Activated T-helper 1 cell treated with Interleukin-2 at 50 U/mL for 16 hours (primary cell): Measurements from ENCODE around the gene TENM4.

ENCODE experiments used
- DNase-seq: peaks from one replicate; pipeline ENCODE4 v3.0.0-alpha.2; 2020; ENCODE audit warnings: low read depth

TENM4 gene

DNA sequence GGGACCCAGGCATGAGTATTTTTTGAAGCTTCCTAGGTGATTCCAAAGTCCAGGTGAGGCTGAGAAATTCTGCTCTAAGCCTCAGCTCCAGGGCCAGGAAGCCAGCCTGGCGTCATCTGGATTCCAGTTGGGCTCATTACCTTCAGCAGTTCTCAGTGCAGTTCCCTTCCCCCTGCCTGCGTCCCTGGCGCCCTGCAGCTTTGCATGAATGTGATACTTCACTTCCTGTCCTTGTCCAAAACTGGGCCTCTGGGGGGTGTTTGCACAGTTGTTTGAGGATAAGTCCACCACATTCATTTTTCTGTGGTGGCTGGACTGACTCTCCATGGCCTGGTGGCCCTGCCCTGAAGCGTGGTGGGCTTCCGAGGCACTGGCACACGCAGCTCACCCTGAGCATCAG is 98.1 kb downstream of the TENM4 start:
- no peak for DNase-seq

DNA sequence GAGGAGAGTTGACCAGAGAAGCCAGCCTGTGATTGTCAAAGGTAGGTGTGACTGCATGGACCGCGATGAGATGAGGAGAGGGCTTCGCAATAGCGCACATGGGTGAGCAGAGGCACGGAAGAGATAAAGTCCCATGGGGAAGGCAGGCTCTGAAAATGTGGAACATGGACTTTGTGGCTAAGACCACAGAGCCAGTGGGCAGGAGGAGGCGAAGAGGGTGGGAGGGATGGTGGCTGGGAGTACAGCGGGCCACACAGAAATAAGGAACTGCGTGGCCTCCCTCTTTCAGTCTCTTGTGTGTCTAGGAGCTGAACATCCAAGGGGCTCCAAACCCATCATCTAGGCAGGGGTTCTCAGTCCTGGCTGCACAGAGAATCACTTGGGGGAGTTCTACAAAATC is 98.6 kb downstream of the TENM4 start:
- no peak for DNase-seq

GRCh38 chr11:79340535-79340934 is 100.3 kb downstream of the TENM4 start:
- DNase-seq, result no peak

DNA sequence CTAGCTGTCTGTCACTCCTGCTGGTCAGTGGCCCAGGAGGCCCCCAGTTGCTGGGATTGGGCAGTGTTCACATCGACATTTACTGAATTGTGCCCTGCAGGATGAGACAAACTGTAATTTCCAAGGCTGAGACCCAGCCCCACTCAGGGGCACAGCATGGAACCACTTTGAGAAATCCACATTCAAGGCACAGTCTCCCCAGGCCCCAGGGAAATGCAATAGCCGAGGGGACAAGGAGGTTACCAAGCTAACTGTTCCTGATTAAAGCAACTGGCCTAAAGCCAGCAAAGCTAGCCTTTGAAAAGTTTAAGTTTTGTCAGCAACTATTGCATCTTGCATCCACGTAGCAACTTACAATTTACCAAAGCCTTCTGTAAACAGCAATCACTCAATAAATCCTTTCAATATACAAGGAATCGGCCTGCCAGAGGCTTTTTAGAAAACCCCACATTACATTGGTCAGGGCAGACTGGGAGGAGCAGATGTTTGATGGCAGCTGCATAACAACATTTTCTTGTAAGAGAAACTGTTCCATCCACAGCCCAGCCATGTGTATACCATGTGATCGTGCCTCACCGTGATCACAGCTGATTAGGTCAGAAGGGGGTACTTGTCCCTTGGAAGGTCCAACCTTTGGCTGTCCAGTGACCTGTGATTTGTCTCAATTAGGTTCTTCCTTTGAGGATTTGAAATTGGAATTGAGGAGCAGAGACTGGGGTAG is 103.9 kb downstream of the TENM4 start:
- DNase-seq, result no peak

DNA sequence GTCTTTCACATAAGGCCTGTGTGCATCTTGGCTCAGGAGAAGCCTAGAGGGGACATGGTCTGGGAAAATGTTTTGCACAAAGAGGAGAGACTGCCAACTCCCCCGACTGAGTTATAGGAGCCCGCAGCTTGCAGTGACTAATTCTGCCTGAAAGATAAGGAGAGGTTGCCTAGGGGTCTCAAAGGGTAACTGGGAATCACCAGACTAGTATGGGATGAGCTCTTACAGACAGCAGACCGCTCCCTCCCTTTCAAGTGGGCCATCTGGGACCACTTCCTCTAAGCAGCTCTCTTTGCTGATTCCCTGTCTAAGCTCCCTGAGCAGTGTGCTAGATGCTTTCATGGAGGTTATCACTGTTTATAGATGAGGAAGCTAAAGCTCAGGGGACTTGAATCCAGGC is 105.1 kb downstream of the TENM4 start:
- DNase-seq, result no peak

GRCh38 chr11:79333355-79333754 is 107.5 kb downstream of the TENM4 start:
- no peak for DNase-seq

- no peak for DNase-seq
Observed at GRCh38 chr11:79332017-79332416, 108.8 kb downstream of the TENM4 start.

GRCh38 chr11:79331203-79331901 is 109.5 kb downstream of the TENM4 start:
- no peak for DNase-seq

- no peak for DNase-seq
Observed at GRCh38 chr11:79330651-79331050, 110.2 kb downstream of the TENM4 start.

DNA sequence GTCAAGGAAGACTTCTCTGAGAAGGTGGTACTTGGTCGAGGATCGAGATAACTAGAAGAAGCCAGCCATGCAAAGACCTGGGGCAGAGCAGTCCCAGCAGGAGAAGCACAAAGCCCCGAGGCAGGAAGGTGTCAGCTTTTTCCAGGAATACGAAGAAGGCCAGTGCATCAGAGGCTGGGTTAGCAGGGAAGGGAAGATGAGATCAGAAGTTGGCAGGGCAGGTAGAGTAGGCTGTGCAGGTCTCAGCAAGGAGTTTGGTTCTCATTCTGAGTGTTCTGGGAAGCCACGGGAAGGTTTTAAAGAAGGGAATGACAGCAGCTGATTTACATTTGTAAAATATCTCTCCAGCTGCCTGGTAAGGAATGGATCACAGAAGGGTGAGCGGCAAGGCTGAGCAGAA is 111.3 kb downstream of the TENM4 start:
- DNase-seq, result no peak

DNA sequence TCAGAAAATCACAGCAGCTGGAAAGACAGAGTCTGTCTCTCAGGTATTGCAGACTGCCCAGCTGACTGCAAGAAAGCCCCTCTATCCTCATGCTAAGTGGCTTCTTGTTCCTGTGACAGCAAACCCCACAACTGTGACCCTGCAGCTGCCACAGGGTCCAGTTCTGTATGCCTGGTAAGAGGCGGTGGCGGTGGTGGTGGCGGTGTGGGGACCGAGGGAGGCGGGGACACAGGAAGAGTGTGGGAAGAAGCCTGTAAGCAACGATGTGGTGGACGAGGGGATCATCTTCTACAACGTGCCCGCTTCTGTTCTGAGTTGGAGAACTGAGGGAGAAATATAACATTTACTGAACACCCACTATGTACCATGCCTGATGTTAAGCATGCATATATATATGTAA is 112.4 kb downstream of the TENM4 start:
- no peak for DNase-seq

- no peak for DNase-seq
Observed at GRCh38 chr11:79325851-79326250, 115.0 kb downstream of the TENM4 start.

GRCh38 chr11:79321263-79321662 is 119.6 kb downstream of the TENM4 start:
- no peak for DNase-seq

- DNase-seq, result no peak
Observed at GRCh38 chr11:79314906-79315689, 125.7 kb downstream of the TENM4 start.

GRCh38 chr11:79313530-79313913 is 127.3 kb downstream of the TENM4 start:
- DNase-seq, result no peak

DNA sequence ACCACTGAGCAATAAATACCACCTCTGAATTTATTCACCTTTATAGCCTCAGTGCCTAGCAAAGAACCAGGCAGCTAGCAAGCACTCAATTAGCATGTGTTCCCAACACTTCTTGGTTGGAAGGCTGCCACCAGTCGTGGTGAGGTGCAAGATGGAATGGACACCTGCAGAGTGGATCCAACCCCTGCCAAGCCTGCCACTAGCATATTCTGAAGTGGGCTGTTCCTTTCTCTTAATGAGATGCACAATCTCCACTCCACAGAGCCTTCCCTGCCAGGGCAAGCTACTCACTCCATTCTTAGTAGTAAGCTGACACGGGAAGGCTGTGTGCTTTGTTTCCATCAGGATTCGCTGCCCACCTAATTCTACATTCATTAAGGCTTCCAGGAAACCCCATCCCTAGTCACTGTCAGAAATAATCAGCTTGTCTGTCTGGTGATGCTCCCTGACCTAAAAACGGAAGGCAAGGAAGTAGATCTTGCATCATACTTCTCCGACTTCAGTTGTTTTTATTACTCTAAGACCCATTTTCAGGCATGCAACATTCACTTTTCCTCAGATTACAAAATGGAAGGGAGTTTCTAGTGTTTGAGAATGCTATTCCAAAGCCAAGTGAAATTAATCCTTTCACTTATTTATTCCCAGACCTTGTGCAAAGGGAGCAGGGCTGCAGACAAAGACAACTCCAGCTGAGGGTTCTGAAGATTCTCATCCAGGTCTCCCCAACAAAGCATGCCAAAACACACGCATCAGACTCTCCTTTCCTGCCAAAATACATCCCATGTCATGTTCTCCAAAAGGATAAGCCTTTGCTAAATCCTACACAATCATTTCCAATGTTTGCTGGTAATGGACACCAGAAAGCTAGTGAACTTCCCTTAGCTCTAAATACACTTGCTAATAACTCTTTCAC is 128.0 kb downstream of the TENM4 start:
- no peak for DNase-seq

GRCh38 chr11:79311461-79311860 is 129.4 kb downstream of the TENM4 start:
- DNase-seq, result no peak

DNA sequence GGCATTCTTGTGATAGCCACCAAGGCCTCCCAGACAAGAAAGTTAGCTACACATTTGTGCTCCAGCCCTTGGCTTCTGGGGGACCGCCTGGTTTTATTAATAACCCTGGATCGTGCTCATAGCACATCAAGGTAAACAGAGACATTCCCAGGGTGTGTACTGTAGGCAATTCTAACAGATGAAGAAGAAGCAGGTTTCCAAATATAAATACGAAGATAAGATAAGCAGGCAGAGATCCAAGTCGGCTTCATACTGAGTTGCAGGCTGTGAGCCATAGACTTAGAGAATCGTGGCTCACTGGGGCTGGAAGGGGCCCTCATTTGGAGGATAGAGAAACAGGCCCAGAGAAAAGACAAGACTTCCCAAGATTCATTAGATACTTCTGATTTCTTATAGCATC is 131.4 kb downstream of the TENM4 start:
- DNase-seq, result no peak

- no peak for DNase-seq
Observed at GRCh38 chr11:79308429-79308828, 132.4 kb downstream of the TENM4 start.

DNA sequence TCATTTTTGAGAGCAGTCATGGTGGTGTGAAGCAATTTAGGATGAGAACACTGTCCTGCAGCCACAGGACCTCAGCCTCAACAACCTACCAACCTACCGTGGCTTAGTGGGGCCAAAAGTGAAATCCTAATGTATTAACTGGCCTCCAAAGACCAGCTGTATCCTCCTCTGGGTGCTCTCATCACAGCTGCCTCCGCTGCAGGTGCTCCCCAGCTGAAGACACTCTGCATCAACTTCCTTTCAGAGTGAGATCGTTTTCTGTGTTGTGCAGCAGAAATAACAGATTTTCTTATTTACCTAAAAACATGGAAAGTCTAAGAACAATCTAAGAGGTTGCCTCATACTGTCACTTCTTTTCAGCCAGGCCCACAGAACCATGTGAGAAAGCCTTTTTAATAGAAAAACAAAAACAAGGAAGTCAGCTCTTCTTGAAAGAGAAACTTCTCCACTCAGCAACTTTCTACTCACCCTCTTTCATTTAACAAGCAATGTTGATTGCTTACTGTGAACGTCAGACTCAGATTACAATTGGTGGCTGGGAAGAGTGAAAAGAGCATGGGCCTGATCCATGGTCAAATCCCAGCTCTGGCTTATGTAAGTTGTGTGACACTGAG is 136.1 kb downstream of the TENM4 start:
- no peak for DNase-seq

- DNase-seq, result no peak
Observed at GRCh38 chr11:79296141-79296540, 144.7 kb downstream of the TENM4 start.
